ENCODE results near the gene PHF11.

Gene PHF11

DNA sequence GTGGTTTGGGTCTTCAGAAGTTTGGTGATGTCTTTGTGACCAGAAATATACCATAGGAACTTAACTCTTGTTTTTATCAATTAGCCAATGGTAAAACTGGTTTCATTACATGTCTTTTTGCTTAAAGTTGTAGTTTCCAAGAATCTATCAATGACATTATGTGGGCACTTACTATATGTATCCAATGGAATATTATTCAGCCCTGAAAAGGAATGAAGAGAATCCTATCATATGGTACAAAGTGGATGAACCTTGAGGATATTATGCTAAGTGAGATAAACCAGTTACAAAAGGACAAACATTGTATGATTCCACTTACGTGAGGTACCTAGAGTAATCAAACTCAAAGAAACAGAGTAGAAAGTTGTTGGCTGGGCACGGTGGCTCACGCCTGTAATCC is 63.3 kb downstream of the PHF11 start:
- Histone ChIP-seq H3K4me1 (ENCODE audit: control insufficient read depth in 2 of 2, insufficient read depth in 1 of 2, low read depth in 1 of 2, low read length in 2 of 2) (no peaks in the 10 kb centered on the region), H3K27ac (replicated peaks; ENCODE audit: low read length) (no peak overlapping the region), H3K9me3 (replicated peaks in 1 of 2; ENCODE audit: control insufficient read depth in 2 of 2, insufficient read depth in 1 of 2, low read depth in 1 of 2, low read length in 2 of 2) (peaks cover 0 to 3% of the 10 kb centered on the region in 2 donors), H3K18ac (ENCODE audit: low read length) (no peak overlapping the region), H3K9ac (ENCODE audit: low read depth, low read length, poor library complexity) (no peak overlapping the region), H3K4me3 (ENCODE audit: low read length in 2 of 2) (no peak overlapping the region), H3K23ac (ENCODE audit: low read depth, low read length, poor library complexity) (no peak overlapping the region), H2AFZ (ENCODE audit: low read length) (no peak overlapping the region), H2BK120ac (ENCODE audit: low read depth, low read length) (no peak overlapping the region), H3K79me1 (ENCODE audit: low read depth, low read length) (no peaks in the 10 kb centered on the region), H4K8ac (ENCODE audit: low read depth, low read length) (no peak overlapping the region), H3K14ac (ENCODE audit: low read length) (no peak overlapping the region), H2BK5ac (ENCODE audit: low read length) (no peak overlapping the region), H2BK12ac (ENCODE audit: low read length) (no peak overlapping the region), H2BK15ac (ENCODE audit: low read length) (no peak overlapping the region), H3K27me3 (ENCODE audit: control insufficient read depth in 3 of 3, insufficient read depth in 3 of 3, low read depth in 1 of 3, low read length in 3 of 3) (no peaks in the 10 kb centered on the region), H2AK5ac (ENCODE audit: low read depth, low read length) (no peak overlapping the region), H3K4ac (ENCODE audit: low read length) (no peak overlapping the region), H3K36me3 (replicated peaks in 1 of 2; ENCODE audit: control insufficient read depth in 2 of 2, insufficient read depth in 2 of 2, low read length in 2 of 2) (peaks cover 12 to 71% of the 10 kb centered on the region in 2 donors), H3K4me2 (ENCODE audit: insufficient read depth, low read length, poor library complexity, severe bottlenecking) (no peak overlapping the region), H4K91ac (ENCODE audit: low read depth, low read length, poor library complexity) (no peak overlapping the region)
- no peak for DNase-seq (ENCODE audit: low spot score)
- no CpG with 5 or more reads among the region's 3 CpGs for WGBS, 2 donors (ENCODE audit: extremely low coverage in 2 of 2, insufficient read length in 2 of 2, insufficient replicate concordance in 1 of 2)

DNA sequence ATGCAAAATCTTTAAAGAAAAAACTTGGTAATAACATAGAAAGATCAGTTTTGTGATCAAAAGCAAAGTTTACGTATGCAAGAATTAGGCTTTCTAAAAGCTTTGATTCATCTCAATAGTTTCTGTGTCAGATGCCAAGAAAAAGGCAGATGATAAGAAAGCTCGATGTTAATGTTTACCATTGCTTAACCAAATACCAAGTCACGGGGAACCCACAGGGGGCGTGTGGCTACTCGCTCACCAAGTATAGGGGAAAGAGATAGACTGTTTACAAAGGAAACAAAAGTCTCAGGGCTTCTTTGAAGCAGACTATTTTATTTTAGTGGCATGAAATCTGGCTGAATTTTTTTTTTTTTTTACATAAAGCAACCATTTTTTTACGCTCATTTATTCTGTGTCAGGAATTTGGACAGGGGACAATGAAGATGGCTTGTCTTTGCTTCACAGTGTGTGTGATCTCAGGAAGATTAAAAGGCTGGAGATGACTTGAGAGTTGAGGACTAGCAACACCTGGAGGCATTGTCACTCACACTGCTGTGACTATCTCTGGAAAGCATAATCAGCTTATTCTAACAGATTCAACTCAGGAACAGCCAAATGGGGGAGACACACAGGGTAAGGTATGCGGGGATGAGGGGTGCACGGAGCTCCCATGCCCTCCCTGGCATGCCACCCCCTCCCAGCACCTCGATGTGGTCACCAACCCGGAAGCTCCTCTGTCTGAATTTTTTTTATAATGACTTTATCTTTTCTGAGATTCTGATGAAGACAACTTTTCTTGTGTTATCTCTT is 64.7 kb downstream of the PHF11 start:
- Histone ChIP-seq H3K4me2 (ENCODE audit: insufficient read depth, low read length, poor library complexity, severe bottlenecking) (no peak overlapping the region), H3K4me3 (ENCODE audit: low read length in 2 of 2) (no peak overlapping the region), H2BK15ac (ENCODE audit: low read length) (no peak overlapping the region), H2BK5ac (ENCODE audit: low read length) (no peak overlapping the region), H2BK120ac (ENCODE audit: low read depth, low read length) (no peak overlapping the region), H3K79me1 (ENCODE audit: low read depth, low read length) (no peaks in the 10 kb centered on the region), H2AFZ (ENCODE audit: low read length) (no peak overlapping the region), H2BK12ac (ENCODE audit: low read length) (no peak overlapping the region), H4K8ac (ENCODE audit: low read depth, low read length) (no peak overlapping the region), H3K14ac (ENCODE audit: low read length) (no peak overlapping the region), H3K9me3 (replicated peaks in 1 of 2; ENCODE audit: control insufficient read depth in 2 of 2, insufficient read depth in 1 of 2, low read depth in 1 of 2, low read length in 2 of 2) (peaks cover 0 to 3% of the 10 kb centered on the region in 2 donors), H3K36me3 (replicated peaks in 1 of 2; ENCODE audit: control insufficient read depth in 2 of 2, insufficient read depth in 2 of 2, low read length in 2 of 2) (peaks cover 10 to 60% of the 10 kb centered on the region in 2 donors), H4K91ac (ENCODE audit: low read depth, low read length, poor library complexity) (no peak overlapping the region), H3K4ac (ENCODE audit: low read length) (no peak overlapping the region), H3K27ac (replicated peaks; ENCODE audit: low read length) (no peak overlapping the region), H3K9ac (ENCODE audit: low read depth, low read length, poor library complexity) (no peak overlapping the region), H3K27me3 (ENCODE audit: control insufficient read depth in 3 of 3, insufficient read depth in 3 of 3, low read depth in 1 of 3, low read length in 3 of 3) (no peaks in the 10 kb centered on the region), H2AK5ac (ENCODE audit: low read depth, low read length) (no peak overlapping the region), H3K4me1 (ENCODE audit: control insufficient read depth in 2 of 2, insufficient read depth in 1 of 2, low read depth in 1 of 2, low read length in 2 of 2) (no peaks in the 10 kb centered on the region), H3K18ac (ENCODE audit: low read length) (no peak overlapping the region), H3K23ac (ENCODE audit: low read depth, low read length, poor library complexity) (no peak overlapping the region)
- DNase-seq (ENCODE audit: low spot score), result no peak
- WGBS, 2 donors (ENCODE audit: extremely low coverage in 2 of 2, insufficient read length in 2 of 2, insufficient replicate concordance in 1 of 2), result no CpG with 5 or more reads among the region's 10 CpGs

DNA sequence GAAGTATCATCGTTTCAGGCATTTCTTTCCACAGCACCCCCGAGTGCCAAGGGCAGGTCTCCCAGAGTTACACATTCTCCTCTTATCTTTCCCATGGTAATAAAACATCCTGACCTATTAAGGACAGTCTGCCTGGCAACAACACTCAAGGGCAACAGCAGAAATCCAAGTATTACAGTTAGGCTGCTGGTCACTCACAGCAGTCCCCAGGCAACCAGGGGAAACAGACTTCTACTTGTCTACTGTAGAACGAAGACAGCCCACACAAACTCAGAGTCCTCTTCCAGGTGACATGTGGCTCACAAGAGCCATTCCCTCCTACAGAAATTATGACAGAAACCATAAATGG is 65.3 kb downstream of the PHF11 start:
- no CpG with 5 or more reads among the region's 3 CpGs for WGBS, 2 donors (ENCODE audit: extremely low coverage in 2 of 2, insufficient read length in 2 of 2, insufficient replicate concordance in 1 of 2)

GRCh38 chr13:49563516-49563915 is 67.8 kb downstream of the PHF11 start:
- no peak overlapping the region for H2BK12ac ChIP-seq (ENCODE audit: low read length)
- H3K36me3 ChIP-seq (replicated peaks in 1 of 2; ENCODE audit: control insufficient read depth in 2 of 2, insufficient read depth in 2 of 2, low read length in 2 of 2), result peaks cover 5 to 53% of the 10 kb centered on the region in 2 donors
- H3K9ac ChIP-seq (ENCODE audit: low read depth, low read length, poor library complexity), result no peak overlapping the region
- H3K4me3 ChIP-seq (ENCODE audit: low read length in 2 of 2), result no peak overlapping the region
- H3K4ac ChIP-seq (ENCODE audit: low read length), result no peak overlapping the region
- no peak overlapping the region for H3K14ac ChIP-seq (ENCODE audit: low read length)
- no peak overlapping the region for H3K18ac ChIP-seq (ENCODE audit: low read length)
- no peak overlapping the region for H2AFZ ChIP-seq (ENCODE audit: low read length)
- no peak overlapping the region for H2BK5ac ChIP-seq (ENCODE audit: low read length)
- no CpG with 5 or more reads among the region's 5 CpGs for WGBS, 2 donors (ENCODE audit: extremely low coverage in 2 of 2, insufficient read length in 2 of 2, insufficient replicate concordance in 1 of 2)
- H3K9me3 ChIP-seq (replicated peaks in 1 of 2; ENCODE audit: control insufficient read depth in 2 of 2, insufficient read depth in 1 of 2, low read depth in 1 of 2, low read length in 2 of 2), result peaks cover 0 to 3% of the 10 kb centered on the region in 2 donors
- no peaks in the 10 kb centered on the region for H3K79me1 ChIP-seq (ENCODE audit: low read depth, low read length)
- no peak overlapping the region for H3K27ac ChIP-seq (replicated peaks; ENCODE audit: low read length)
- H2BK120ac ChIP-seq (ENCODE audit: low read depth, low read length), result no peak overlapping the region
- no peak overlapping the region for H2AK5ac ChIP-seq (ENCODE audit: low read depth, low read length)
- no peak overlapping the region for H4K8ac ChIP-seq (ENCODE audit: low read depth, low read length)
- no peak overlapping the region for H4K91ac ChIP-seq (ENCODE audit: low read depth, low read length, poor library complexity)
- no peaks in the 10 kb centered on the region for H3K27me3 ChIP-seq (ENCODE audit: control insufficient read depth in 3 of 3, insufficient read depth in 3 of 3, low read depth in 1 of 3, low read length in 3 of 3)
- H3K23ac ChIP-seq (ENCODE audit: low read depth, low read length, poor library complexity), result no peak overlapping the region
- DNase-seq (ENCODE audit: low spot score), result no peak
- H2BK15ac ChIP-seq (ENCODE audit: low read length), result no peak overlapping the region
- H3K4me2 ChIP-seq (ENCODE audit: insufficient read depth, low read length, poor library complexity, severe bottlenecking), result no peak overlapping the region
- no peaks in the 10 kb centered on the region for H3K4me1 ChIP-seq (ENCODE audit: control insufficient read depth in 2 of 2, insufficient read depth in 1 of 2, low read depth in 1 of 2, low read length in 2 of 2)

More for the DNA sequence above, 65.3 kb downstream of the PHF11 start:
- H2AFZ ChIP-seq (ENCODE audit: low read length), result no peak overlapping the region
- no peak overlapping the region for H4K91ac ChIP-seq (ENCODE audit: low read depth, low read length, poor library complexity)
- H4K8ac ChIP-seq (ENCODE audit: low read depth, low read length), result no peak overlapping the region
- no peak overlapping the region for H3K18ac ChIP-seq (ENCODE audit: low read length)
- H3K9ac ChIP-seq (ENCODE audit: low read depth, low read length, poor library complexity), result no peak overlapping the region
- H3K4me1 ChIP-seq (ENCODE audit: control insufficient read depth in 2 of 2, insufficient read depth in 1 of 2, low read depth in 1 of 2, low read length in 2 of 2), result no peaks in the 10 kb centered on the region
- H2BK120ac ChIP-seq (ENCODE audit: low read depth, low read length), result no peak overlapping the region
- H2AK5ac ChIP-seq (ENCODE audit: low read depth, low read length), result no peak overlapping the region
- H3K14ac ChIP-seq (ENCODE audit: low read length), result no peak overlapping the region
- H2BK12ac ChIP-seq (ENCODE audit: low read length), result no peak overlapping the region
- no peak overlapping the region for H2BK5ac ChIP-seq (ENCODE audit: low read length)
- H2BK15ac ChIP-seq (ENCODE audit: low read length), result no peak overlapping the region
- H3K36me3 ChIP-seq (replicated peaks in 1 of 2; ENCODE audit: control insufficient read depth in 2 of 2, insufficient read depth in 2 of 2, low read length in 2 of 2), result peaks cover 10 to 54% of the 10 kb centered on the region in 2 donors
- no peaks in the 10 kb centered on the region for H3K79me1 ChIP-seq (ENCODE audit: low read depth, low read length)
- no peak overlapping the region for H3K4me3 ChIP-seq (ENCODE audit: low read length in 2 of 2)
- no peak for DNase-seq (ENCODE audit: low spot score)
- H3K4me2 ChIP-seq (ENCODE audit: insufficient read depth, low read length, poor library complexity, severe bottlenecking), result no peak overlapping the region
- no peak overlapping the region for H3K4ac ChIP-seq (ENCODE audit: low read length)
- no peak overlapping the region for H3K27ac ChIP-seq (replicated peaks; ENCODE audit: low read length)
- no peaks in the 10 kb centered on the region for H3K27me3 ChIP-seq (ENCODE audit: control insufficient read depth in 3 of 3, insufficient read depth in 3 of 3, low read depth in 1 of 3, low read length in 3 of 3)
- H3K23ac ChIP-seq (ENCODE audit: low read depth, low read length, poor library complexity), result no peak overlapping the region
- peaks cover 0 to 3% of the 10 kb centered on the region in 2 donors for H3K9me3 ChIP-seq (replicated peaks in 1 of 2; ENCODE audit: control insufficient read depth in 2 of 2, insufficient read depth in 1 of 2, low read depth in 1 of 2, low read length in 2 of 2)
